ENCODE measurements around the gene CDCA4. TPM values are rescaled to one million over a fixed set of nuclear protein-coding genes. Genes with fewer than 3 reads are reported as not detected.

Gene CDCA4
- total and polyA plus RNA-seq, 10 of the 15 experiments (the other 5 are each of a cell fraction or from before 2014, with no cell fraction given), result 10.4 to 64.0 (median 52.1) TPM

- no peak for ATAC-seq
- no TSS peak for BruUV-seq (replicated peaks)
- Histone ChIP-seq H3K4me3 (no peak overlapping the region), H3K27ac (ENCODE audit: control insufficient read depth, insufficient read depth) (no peak overlapping the region), H2AFZ (ENCODE audit: control insufficient read depth, low read depth, low read length) (no peak overlapping the region), H3K4me1 (ENCODE audit: control insufficient read depth, insufficient read depth, low read length) (no peaks in the 10 kb centered on the region), H3K9ac (ENCODE audit: control insufficient read depth, insufficient read depth, low read length) (no peak overlapping the region), H3K4me2 (ENCODE audit: control insufficient read depth, insufficient read depth) (no peak overlapping the region), H3K9me3 (replicated peaks; ENCODE audit: control insufficient read depth, insufficient read depth, low read length) (no peaks in the 10 kb centered on the region), H4K20me1 (ENCODE audit: control insufficient read depth, insufficient read depth) (no peaks in the 10 kb centered on the region), H3K36me3 (ENCODE audit: control insufficient read depth in 2 of 2, insufficient read depth in 2 of 2, low read length in 1 of 2) (no peaks in the 10 kb centered on the region), H3K27me3 (replicated peaks in 1 of 2; ENCODE audit: control insufficient read depth in 2 of 2, insufficient read depth in 2 of 2, low read length in 1 of 2) (no peaks in the 10 kb centered on the region), H3K79me2 (ENCODE audit: control insufficient read depth, insufficient read depth, low read length) (no peaks in the 10 kb centered on the region)
- no peak for TF ChIP-seq EZH2 (IDR thresholded peaks at IDR 0.05; ENCODE audit: borderline replicate concordance, control insufficient read depth, low read depth, low read length)
- TF ChIP-seq PBX3 (IDR thresholded peaks at IDR 0.05; ENCODE audit: insufficient replicate concordance, low read depth, low read length), result no peak
- no peak for TF ChIP-seq ZBTB11 (CRISPR knock-in tag; IDR thresholded peaks at IDR 0.05)
- TF ChIP-seq JUNB (IDR thresholded peaks at IDR 0.05), result no peak
- no peak for TF ChIP-seq SMAD5 (IDR thresholded peaks at IDR 0.05; ENCODE audit: low read depth)
- no peak for TF ChIP-seq CEBPB (IDR thresholded peaks at IDR 0.05; ENCODE audit: borderline replicate concordance in 1 of 2, low read depth in 2 of 2, low read length in 2 of 2)
- no peak for TF ChIP-seq ZNF687 (IDR thresholded peaks at IDR 0.05)
- intact Hi-C loops (cut with micrococcal nuclease; ENCODE audit: unreplicated experiment), result no loop called here
- POLR2A ChIA-PET, result interaction anchor here (0.6 kb wide), 1 partner anchor 234 kb away, joined by 3 read pairs; no protein-coding TSS in a partner anchor
- FAIRE-seq, result no peak
- no peak for DNase-seq (ENCODE audit: low read depth, low spot score)
- WGBS (ENCODE audit: insufficient coverage, insufficient replicate concordance, low lambda C conversion rate, missing lambda C conversion rate), result 67% methylated on average over 3 of the region's 3 CpGs
- RAD21 ChIA-PET (ENCODE audit: unreplicated experiment), result no interaction called here
- CTCF ChIA-PET, result interaction anchor here (0.6 to 1.2 kb wide), 2 partner anchors 39 to 82 kb away, joined by 3 to 4 read pairs; no protein-coding TSS in a partner anchor
- SMC1A ChIA-PET (ENCODE audit: uncharacterized antibody, unreplicated experiment), result no interaction called here
- in situ Hi-C loops (cut with MboI), result no loop called here
Measured at GRCh38 chr14:104999361-104999760, 21.5 kb downstream of the CDCA4 start.

Data from GM12878 (cell line).